Suppressor macrophage treated with lipopolysaccharide for 4 hours (primary cell): ENCODE data around the gene PRUNE1.
A peak's percentile ranks its signal among the peaks of the same experiment; 100 is the strongest.

Source experiments
- DNase-seq: peaks from one replicate; pipeline ENCODE4 v3.0.0-alpha.2; 2020

PRUNE1 gene

DNA sequence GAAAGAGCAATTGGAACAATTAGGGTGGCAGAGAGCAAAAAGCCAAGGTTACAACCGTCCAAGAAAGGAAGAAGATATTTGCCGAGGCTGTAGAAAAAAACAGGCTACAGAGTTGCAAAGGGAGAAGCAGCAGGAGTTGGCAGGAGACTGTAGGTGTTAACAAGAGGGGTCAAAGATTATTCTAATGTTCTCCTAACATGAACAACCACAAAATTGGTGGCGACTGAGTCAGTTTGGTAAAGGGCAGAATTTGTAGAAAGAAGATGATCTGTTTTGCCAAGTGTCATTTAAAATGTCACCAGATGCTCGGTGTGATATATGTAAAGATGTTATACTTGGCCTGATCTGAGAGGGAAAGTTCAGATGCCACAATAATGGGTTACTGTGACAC is 401 bp upstream of the PRUNE1 start:
- DNase-seq, result no peak

DNA sequence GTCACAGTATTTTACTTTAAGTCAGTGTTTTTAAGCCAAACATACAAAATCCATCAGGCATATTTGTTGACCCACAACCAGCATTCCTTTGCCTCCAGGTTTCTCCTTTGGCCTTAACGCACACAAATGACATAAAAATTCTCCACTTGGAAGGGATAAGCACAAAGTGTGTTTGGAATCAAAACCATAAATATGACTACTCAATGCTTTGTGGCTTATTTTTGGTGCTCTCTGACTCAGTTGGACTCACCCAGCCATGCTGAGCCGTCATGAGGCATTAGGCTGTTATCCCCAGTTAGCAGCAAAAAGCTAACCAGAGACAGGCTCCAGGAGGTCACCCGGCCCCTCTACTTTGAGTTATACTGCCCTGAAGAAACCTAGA is 948 bp downstream of the PRUNE1 start:
- no peak for DNase-seq

DNA sequence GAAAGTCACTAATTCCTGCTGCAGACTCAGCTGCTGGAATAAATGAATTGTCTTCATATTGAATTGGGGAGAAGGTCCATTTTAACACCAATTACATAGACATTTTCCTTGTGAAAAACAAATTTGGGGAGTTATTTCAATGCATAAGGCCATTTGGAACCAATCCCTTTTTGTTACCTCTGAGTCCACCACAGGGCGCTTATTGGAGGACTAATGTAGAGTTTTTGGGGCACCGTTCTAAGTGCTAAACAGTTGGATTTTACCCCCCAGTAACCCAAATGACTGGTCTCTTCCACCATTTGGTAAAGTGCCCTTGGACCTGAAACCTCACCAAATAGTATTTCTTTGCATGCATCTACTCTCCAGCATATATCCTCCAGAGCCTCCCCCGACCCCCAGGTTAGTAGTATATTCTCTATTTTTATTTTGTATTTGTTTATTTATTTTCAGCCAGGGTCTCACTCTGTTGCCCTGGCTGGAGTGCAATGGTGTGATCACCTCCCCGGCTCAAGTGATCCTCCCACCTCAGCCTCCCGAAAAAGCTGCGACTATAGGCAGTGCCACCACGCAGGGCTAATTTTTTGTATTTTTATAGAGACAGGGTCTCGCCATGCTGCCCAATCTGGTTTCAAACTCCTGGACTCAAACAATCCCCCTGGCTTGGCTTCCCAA is 1.6 kb downstream of the PRUNE1 start:
- no peak for DNase-seq

DNA sequence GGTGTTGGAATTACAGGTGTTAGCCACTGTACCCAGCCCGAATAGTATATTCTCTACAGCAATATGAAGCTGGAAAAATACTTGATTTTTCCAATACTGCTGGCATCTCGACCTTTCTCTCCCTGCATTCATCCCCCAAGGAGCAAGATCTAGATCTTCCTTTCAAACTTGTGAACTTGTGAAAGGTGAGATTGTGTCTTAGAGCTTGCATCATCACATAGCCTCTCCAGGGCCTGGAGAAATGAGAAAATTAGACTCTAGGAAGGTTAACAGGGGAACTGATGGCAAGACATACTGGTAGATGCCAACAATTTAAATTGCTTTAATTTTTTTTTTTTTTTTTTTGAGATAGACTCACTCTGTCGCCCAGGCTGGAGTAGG is 2.1 kb downstream of the PRUNE1 start:
- no peak for DNase-seq

DNA sequence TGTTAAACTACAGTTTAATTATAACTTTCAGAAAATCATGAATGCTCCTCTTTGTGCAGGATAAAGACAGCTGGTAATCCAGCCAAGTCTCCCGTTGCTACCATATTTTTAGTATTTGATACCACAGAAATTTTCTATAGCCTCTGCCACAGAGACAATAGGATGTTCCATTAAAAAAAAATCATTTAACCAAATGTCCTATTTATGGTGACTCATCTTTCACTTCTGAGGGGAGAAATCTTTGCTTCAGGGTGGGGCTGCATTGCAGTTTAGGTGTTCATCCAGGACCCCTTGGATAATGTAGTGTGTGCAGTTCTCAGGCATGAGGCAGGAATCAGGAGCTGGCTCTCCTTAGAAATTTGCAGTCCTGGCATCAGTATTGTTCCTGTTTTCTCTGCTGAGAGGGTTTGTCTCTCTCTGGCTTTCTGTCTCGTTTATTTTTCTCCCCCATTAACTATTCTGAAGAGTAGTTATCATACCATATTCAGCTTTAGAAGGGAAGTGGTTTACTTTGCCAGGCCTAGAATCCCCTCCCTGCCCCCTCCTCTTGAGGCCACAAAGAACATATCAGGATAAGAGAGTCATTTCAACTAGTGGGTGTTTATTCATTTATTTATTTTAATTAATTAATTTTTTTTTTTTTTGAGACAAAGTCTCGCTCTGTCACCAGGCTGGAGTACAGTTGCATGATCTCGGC is 3.1 kb downstream of the PRUNE1 start:
- no peak for DNase-seq

DNA sequence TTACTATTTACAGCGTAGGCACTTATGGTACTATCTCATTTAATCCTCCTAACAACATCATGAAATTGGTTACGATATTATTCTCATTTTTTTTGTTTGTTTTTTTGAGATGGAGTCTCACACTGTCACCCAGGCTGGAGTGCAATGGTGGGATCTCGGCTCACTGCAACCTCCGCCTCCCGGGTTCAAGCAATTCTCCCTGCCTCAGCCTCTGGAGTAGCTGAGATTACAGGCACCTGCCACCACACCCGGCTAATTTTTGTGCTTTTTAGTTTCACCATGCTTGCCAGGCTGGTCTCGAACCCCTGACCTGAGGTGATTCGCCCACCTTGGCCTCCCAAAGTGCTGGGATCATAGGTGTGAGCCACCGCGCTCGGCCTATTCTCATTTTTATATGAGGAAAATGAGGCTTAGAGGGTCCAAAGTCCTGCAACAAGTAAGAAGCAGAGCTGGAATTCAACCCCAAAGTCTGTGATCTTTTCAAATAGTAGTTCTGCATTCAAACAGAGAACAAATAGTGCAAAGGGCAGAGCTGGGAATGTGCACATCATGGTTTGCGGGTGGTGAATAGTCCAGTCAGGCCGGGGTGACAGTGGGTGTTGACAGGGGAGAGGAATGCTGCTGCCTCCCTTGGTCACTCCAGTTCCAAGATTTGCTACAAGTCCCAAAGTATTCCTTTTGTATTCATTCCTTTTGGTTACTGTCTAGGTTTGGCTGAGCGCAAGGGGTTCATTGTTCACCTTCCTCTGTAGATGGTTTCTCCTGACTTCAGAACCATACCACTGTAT is 4.6 kb downstream of the PRUNE1 start:
- no peak for DNase-seq

DNA sequence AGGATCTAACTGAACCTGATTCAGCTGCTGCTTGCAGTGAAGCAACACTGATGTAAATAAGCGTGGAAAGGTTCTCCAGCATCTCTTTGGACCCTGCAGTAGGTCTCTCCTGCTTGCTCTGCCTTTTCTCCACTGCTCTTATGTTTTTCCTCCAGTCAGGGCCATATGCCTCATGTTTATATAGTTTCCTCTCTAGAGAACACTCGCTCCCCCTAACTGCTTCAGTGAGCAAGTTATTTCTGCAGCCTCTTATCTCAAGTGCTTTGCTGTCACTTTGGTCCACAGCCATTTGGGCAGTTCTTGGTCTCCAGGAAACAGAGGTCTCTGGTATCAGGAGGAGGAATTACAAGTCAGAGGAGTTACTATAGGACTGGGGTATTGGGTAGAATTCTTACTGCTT is 5.3 kb downstream of the PRUNE1 start:
- no peak for DNase-seq

DNA sequence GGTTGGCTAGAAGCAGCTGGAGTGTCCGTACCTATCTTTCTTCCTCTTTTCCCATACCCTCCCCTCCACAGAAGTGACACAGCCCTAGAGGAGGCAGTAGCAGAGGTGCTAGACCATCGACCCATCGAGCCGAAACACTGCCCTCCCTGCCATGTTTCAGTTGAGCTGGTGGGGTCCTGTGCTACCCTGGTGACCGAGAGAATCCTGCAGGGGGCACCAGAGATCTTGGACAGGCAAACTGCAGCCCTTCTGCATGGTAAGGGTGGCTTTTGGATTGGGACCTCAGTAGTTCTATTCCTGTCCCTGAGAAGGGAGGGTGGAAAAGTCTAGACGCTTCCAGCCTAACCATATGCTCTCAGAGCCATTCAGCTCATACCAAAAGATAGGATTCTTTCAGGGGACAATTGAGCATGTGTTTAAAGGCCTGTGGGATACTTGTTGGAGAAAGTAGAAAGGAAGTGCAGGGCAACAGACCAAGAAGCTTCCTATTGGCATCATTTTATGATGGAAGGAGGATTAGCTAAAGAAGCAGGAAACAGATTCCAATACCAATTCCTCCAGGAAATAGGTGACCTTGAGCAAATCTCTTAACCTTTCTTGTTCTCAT is 16.4 kb downstream of the PRUNE1 start:
- peak; percentile 87 for DNase-seq

DNA sequence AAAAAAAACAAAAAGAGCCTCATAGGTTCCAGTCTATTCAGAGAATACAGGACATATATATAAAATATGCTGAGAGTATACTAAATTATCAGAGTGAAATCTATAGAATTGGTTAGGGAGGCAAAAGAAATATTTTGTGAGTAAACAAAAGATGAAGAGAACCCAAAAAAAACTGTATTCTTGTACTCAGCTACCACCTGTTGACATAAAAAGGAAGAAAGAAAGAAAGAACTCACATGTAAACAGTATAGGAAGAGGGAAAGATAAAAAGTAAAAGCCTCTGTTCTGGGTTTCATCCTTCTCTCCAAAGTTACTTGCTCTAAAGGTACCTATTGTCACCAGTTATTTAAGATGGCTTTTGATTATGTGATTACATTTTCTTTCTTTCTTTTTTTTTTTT is 18.2 kb downstream of the PRUNE1 start:
- no peak for DNase-seq

DNA sequence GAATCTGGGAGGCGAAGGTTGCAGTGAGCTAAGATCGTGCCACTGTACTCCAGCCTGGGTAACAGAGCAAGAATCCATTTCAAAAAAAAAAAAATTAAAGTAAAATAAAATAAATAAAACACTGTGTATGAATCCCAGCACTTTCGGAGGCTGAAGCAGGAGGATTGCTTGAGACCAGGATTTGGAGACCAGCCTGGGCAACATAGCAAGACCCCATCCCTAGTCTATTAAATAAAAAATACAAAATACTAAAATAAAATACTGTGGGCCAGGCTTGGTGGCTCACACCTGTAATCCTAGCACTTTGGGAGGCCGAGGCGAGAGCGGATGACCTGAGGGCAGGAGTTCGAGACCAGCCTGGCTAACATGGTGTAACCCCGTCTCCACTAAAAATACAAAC is 23.9 kb downstream of the PRUNE1 start:
- no peak for DNase-seq

DNA sequence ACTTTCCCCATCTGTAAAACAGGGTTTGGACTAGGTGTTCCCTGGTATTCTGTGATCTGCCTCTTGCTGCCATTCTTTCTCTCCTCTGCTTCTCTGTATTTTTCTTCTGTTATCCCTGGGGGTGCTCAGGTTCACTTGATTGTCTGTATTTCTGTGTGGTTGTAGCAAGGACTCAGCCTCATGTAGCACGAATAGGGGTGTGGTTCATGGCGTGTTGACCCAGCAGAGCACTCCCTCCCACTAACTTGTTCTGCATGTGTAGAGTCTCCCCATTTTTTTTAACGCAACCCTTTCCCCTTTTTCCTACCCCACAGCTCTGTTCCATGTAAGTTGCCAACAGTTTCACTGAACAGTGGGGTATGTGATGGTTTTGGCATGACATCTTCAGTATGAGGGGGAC is 26.9 kb downstream of the PRUNE1 start:
- DNase-seq, result no peak

DNA sequence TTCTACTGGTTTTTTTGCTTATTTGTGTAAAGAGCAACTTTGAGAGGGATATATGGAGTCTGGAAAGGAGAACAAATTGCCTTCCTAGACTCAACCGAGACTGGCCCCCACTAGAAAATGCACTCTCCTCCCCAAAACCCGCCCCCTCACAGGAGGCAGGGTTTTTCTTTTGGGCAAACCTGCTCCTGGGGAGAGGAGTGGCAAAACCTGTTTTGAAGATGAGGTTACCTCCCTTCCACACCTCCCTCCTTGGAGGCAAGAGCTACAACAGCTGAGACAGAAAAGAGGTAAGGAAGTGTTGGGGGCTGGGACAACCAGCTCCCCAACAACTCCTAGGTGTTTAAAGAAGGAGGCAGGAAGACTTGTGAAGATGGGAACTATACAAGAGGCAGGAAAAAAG is 28.1 kb downstream of the PRUNE1 start, which contains the start of gene BNIPL:
Gene BNIPL, plus strand, starts transcription at position 231 of the 400 bp plus-strand sequence. Its CDS starts 140 bp downstream, at position 371.
- no peak for DNase-seq

DNA sequence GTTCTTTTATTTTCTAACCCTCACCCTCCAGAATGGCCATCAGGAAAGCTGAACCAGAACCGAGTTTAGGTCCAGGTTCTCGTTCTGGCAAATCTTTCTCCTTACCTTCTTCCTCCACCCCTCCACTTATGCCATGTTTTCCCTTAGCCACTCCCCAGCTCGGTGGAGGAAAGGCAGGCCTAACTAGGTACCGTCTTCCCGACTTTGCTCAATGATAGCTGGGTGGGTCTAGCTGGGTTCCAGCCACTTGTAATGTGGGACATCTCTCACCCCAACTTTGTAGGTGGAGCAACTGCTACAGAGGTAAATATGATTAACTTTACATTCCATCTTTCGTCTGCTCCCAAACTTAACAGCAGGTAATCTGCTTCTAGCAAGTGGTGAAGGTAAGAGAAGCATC is 28.8 kb downstream of the PRUNE1 start:
- DNase-seq, result no peak

DNA sequence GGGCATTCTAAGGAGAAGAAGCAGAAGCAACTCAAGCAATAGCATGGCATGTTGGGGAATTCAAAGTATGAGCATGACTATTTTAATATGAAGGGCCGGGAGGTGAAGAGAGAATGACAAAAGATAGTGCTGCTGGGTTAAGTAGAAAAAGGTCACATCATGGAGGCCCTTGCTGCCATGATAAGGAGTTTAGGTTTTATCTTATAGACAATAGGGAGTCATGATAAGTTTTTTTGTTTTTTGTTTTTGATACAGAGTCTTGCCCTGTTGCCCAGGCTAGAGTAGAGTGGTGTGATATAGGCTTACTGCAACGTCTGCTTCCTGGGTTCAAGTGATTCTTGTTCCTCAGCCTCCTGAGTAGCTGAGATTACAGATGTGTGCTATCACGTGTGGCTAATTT is 31.3 kb downstream of the PRUNE1 start:
- no peak for DNase-seq

DNA sequence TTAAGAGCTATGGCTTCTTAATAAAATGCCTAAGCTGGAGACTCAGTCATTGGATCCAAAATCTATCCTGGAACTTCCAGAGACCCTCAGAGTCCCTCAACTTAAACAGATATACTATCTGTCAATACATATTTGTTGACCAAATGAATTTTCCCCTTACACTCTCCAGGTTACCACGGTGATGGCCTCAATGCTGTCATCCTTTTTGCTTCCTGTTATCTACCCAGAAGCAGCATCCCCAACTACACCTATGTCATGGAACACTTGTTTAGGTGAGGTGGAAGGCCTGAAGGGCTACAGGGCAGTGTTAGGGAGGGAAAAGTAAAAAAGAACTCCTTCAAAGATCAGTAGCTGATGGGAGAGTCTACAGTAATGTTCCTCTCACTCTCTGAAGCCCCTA is 34.9 kb downstream of the PRUNE1 start:
- DNase-seq, result no peak

DNA sequence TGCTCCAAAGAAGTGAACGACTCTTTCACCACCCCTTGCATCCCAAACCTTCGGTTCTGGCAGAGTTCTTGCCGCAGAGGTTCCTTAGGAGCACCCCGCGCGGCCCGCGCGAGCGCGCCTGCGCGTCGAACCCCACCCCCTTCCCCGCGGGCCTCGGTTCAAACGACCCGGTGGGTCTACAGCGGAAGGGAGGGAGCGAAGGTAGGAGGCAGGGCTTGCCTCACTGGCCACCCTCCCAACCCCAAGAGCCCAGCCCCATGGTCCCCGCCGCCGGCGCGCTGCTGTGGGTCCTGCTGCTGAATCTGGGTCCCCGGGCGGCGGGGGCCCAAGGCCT is 39.3 kb downstream of the PRUNE1 start, which contains the start of gene C1orf56:
Gene C1orf56, plus strand, starts transcription at position 161 of the 334 bp plus-strand sequence. Its CDS starts 97 bp downstream, at position 258.
- peak; percentile 37 for DNase-seq

DNA sequence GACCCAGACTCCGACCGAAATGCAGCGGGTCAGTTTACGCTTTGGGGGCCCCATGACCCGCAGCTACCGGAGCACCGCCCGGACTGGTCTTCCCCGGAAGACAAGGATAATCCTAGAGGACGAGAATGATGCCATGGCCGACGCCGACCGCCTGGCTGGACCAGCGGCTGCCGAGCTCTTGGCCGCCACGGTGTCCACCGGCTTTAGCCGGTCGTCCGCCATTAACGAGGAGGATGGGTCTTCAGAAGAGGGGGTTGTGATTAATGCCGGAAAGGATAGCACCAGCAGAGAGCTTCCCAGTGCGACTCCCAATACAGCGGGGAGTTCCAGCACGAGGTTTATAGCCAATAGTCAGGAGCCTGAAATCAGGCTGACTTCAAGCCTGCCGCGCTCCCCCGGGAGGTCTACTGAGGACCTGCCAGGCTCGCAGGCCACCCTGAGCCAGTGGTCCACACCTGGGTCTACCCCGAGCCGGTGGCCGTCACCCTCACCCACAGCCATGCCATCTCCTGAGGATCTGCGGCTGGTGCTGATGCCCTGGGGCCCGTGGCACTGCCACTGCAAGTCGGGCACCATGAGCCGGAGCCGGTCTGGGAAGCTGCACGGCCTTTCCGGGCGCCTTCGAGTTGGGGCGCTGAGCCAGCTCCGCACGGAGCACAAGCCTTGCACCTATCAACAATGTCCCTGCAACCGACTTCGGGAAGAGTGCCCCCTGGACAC is 39.8 kb downstream of the PRUNE1 start:
- DNase-seq, result peak; percentile 49

DNA sequence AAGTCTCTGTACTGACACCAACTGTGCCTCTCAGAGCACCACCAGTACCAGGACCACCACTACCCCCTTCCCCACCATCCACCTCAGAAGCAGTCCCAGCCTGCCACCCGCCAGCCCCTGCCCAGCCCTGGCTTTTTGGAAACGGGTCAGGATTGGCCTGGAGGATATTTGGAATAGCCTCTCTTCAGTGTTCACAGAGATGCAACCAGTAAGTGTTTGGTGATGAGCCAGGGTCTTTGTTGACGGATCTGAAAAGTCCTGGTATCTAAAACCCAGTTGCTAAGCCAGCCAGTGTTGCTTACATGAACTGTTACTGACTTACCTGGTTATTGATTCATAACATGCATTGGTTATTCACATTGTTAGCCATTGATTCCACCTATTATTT is 40.4 kb downstream of the PRUNE1 start:
- DNase-seq, result no peak

DNA sequence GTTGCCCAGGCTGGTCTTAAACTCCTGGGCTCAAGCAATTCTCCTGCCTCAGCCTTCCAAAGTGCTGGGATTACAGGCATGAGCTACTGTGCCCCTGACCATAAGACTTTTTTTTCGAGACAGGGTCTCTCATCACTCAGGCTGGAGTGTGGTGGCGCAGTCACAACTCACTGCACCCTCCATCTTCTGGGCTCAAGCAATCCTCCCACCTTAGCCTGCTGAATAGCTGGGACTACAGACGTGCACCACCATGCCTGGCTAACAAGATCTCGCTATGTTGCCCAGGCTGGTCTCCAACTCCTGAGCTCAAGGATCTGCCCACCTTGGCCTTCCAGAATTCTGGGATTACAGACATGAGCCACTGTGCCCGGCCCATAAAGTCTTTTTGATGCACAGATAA is 41.2 kb downstream of the PRUNE1 start:
- DNase-seq, result no peak

DNA sequence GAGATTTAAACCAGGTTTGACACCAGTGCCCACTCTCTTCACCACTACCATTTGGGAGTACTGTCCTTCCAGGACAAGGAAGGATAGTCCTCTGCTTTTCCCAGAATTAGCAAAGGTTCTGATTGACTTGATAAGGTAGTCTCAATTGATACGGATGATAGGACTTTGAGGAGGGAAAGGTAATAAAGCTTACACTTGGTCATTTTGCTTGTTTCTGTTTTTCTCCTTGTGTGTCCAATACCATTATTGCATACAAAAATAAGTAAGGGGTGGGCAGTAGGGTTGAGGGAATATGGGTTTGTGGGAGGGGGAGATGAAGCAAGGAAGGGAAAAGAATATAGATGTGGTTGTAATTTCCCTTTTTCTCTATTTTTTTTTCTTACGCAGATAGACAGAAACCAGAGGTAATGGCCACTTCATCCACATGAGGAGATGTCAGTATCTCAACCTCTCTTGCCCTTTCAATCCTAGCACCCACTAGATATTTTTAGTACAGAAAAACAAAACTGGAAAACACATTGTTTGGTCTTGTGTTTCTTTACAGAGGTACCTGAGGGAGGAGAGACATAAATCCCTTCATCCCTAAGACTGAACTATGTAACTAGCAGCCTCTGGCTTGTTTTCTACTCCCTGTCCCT is 41.9 kb downstream of the PRUNE1 start:
- DNase-seq, result no peak

DNA sequence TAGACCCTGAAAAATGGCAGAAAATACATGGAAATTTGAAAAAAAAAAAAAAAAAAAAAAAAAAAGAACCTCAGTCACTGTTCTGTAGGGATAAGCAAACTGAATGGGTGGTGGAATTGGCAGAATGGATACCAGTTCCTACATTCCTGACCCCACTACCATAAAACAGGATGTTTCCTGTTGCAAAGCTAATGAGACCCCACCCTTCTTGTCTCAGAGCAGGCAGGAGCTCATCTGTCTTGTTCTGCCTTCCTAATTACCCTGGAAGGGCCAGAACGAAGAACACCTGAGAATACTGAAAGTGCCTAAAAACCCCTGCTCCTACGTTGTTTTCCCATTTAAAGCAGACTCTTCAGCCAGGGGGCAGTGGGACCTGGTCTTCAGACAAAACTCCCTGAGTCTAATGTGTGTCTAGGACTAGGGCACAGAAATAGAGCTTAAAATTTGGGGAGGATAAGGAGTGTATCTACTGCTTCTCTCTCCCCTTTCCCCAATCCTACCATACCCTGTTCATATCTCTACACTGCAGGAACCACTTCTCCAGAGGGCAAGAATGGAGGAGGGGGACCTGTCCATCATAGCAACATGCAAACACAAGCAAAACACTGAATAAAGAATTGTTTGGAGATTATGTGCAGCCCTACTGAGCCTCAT is 43.2 kb downstream of the PRUNE1 start:
- no peak for DNase-seq

DNA sequence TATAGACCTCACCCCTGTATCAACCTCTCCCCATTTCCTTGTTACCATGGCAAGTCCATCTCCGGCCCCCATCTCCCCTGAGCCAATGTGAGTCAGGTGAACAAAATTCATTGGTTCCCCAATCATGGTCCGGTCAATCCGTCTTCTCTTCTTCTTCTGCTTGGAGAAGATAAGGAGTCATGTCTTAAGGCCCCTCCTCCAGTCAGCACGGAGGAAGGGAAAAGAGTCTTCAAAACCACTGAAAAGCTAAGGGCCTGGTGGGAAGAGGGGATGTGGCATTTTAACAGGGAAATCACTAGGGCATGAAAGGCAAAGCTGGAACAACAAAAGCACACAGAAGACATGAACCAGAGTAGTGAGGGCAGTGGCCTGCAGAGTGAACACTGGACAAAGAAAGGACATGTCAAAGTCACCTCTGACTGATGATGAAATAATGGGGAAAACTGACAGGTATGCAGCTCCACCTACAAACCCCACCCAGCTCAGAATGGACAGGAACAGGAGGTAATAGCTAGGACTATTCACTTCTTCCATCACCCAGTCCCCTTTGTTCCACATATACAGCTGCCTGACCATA is 46.8 kb downstream of the PRUNE1 start:
- no peak for DNase-seq
